ENCODE measurements around the gene LHPP. TPM values are rescaled to one million over a fixed set of nuclear protein-coding genes. Genes with fewer than 3 reads are reported as not detected.

LHPP gene, protein sequence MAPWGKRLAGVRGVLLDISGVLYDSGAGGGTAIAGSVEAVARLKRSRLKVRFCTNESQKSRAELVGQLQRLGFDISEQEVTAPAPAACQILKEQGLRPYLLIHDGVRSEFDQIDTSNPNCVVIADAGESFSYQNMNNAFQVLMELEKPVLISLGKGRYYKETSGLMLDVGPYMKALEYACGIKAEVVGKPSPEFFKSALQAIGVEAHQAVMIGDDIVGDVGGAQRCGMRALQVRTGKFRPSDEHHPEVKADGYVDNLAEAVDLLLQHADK
- 8.1 and 8.4 TPM in 2 replicates for total RNA-seq

DNA sequence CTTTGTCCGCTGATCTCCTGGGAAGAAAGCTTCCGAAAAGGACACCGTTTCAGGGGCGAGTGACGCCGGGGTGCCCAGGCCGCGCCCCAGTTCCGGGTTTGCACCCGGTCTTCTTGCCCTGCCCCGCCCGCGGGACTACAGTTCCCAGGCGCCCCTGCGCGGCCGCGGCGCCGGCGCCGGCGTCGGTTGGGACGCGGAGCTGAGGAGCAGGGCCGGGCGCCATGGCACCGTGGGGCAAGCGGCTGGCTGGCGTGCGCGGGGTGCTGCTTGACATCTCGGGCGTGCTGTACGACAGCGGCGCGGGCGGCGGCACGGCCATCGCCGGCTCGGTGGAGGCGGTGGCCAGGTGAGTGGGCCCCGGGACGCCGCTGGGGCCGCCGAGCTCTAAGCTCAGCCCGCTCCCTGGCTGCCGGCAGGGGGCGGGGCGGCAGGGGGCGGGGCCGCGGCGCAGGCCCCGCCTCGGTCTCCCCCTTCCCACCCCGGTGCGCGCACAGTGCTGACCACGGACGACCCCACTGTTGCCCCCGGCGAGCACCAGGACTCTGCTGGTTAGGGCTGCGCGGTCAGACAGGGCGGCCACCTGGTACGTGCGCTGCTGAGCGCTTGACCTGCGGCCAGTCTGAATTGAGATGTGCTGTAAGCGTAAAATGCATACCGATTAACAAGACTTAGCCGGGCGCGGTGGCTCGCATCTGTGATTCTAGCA, at the start of gene LHPP:
LHPP (plus strand) TSS at position 182 of the 706 bp plus-strand sequence; CDS start at position 222, 40 bp downstream.
- Mint-ChIP-seq H3K36me3 (ENCODE audit: low read depth) (no peaks in the 10 kb centered on the region), H3K4me1 (ENCODE audit: low read depth) (peaks cover 22% of the 10 kb centered on the region), H3K27ac (peak within 1 kb of the TSS; percentile 92), H3K27me3 (ENCODE audit: low read depth) (peaks cover 2% of the 10 kb centered on the region), H3K4me3 (ENCODE audit: low read depth) (peak within 1 kb of the TSS; percentile 86), H3K9me3 (peaks cover 3% of the 10 kb centered on the region)
- intact Hi-C loops (cut with micrococcal nuclease), result loop anchor here (1.0 to 5.0 kb wide), 4 partner anchors 43 to 456 kb away; partner anchors contain the start of gene OAT
- peak; percentile 85 for DNase-seq (ENCODE audit: low spot score)

DNA sequence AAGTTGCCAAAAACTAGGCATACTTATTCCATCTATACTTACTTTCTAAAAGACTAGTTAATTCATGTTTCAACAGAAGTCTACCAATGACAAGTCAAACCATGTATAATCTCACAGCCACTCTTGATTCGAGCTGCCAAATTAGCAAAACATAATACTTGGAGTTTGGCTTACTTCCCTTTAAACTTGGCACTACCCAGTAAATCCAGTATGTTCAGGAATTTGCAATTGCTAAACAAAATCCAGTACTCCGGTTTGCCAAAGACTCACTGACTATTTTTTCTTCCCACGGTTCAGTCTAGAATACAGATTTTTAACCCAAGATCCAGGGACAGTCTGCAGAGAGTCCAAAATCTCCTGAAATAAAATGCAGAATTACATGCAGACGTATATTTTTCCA, 47.5 kb upstream of the LHPP start:
- intact Hi-C loops (cut with micrococcal nuclease), result no loop called here
- Mint-ChIP-seq H3K9me3 (no peaks in the 10 kb centered on the region), H3K36me3 (ENCODE audit: low read depth) (peaks cover 17% of the 10 kb centered on the region), H3K4me3 (ENCODE audit: low read depth) (no peak overlapping the region), H3K27me3 (ENCODE audit: low read depth) (peaks cover 1% of the 10 kb centered on the region), H3K27ac (no peak overlapping the region), H3K4me1 (ENCODE audit: low read depth) (peaks cover 7% of the 10 kb centered on the region)
- no peak for DNase-seq (ENCODE audit: low spot score)

DNA sequence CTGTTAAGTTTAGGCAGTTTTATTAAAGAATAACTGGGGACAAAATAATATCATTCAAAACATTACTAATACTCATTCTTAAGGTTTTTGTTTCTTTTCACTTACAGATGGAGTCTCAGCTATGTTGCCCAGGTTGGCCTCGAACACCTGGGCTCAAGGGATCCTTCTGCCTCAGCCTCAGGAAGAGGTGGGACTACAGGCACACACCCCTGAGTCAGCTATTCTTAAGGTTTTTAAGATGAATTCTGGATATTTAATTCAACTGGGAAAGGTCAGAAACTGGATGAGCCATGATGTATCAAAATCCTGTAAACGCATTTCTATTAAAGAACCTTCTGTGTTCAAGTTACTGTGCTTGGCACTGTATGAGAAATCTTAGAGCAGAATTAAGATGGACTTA, 46.4 kb upstream of the LHPP start:
- Mint-ChIP-seq H3K4me3 (ENCODE audit: low read depth) (no peak overlapping the region), H3K9me3 (no peaks in the 10 kb centered on the region), H3K36me3 (ENCODE audit: low read depth) (peaks cover 12% of the 10 kb centered on the region), H3K4me1 (ENCODE audit: low read depth) (peaks cover 8% of the 10 kb centered on the region), H3K27me3 (ENCODE audit: low read depth) (peaks cover 4% of the 10 kb centered on the region), H3K27ac (no peak overlapping the region)
- no peak for DNase-seq (ENCODE audit: low spot score)
- intact Hi-C loops (cut with micrococcal nuclease), result loop anchor here (5.0 kb wide), 2 partner anchors 387 to 502 kb away; partner anchors contain the start of gene ABRAXAS2

DNA sequence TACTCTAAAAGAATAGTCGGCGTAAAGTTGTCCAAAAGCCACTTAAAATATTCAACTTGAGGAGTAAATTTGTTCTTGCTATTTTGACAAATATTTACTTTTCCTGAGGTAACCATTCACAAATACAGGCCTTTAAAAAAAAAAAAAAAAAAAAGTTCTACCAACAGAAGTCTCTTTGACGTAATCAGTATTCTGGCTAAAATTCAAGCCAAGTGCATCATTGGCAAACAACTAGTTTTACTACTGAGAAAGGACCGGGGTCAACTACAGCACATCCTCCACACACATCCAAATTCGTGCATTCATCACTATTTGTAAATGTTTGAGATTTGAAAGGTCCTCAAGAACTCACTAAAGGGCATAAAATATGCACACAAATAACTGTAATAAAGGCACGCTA, 44.9 kb upstream of the LHPP start:
- Mint-ChIP-seq H3K4me1 (ENCODE audit: low read depth) (peaks cover 8% of the 10 kb centered on the region), H3K36me3 (ENCODE audit: low read depth) (peaks cover 4% of the 10 kb centered on the region), H3K9me3 (no peaks in the 10 kb centered on the region), H3K27me3 (ENCODE audit: low read depth) (peaks cover 4% of the 10 kb centered on the region), H3K27ac (no peak overlapping the region), H3K4me3 (ENCODE audit: low read depth) (peak overlapping the region; percentile 54)
- no peak for DNase-seq (ENCODE audit: low spot score)
- intact Hi-C loops (cut with micrococcal nuclease), result loop anchor here (5.0 kb wide), 2 partner anchors 386 to 501 kb away; partner anchors contain the start of gene ABRAXAS2

DNA sequence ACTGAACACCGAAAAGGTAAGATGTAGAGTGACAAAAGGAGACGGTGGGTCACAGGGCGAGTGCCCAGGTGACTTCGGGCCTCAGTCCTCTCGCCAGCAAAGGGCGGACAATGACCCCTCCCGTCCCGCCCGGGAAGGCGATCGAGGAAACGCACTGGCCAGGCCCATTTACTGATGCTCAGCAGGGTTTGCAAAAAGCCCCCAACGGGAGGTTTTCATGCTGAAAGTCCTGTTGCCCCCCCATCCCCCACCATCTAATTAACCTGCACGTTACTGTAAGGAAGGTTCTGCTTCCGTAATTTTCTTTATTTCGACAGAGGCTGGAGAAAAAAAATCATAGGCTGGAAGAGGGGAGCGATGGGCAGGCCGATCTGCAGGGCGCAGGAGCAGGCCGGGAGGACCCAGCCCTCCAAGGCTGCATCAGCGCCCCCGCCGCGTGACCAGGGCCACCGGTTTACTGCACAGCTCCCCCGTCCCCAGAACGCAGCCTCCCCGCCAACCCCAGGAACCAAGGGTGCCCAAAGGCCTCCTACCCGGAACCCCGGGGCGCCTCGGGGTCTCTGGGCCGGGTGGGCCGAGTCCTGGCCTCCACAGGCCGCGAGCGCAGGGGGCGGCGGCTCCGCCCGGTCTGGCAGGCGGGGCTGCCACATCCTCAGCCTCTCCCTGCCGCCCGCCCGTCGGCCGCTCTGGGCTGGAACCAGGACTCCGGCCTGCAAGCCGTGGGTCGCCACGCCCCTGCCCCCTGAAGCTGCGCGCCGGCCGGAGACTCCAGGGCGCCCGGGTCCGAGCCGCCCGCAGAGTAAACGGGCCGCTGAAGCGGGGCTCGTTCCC, 43.5 kb upstream of the LHPP start:
- Mint-ChIP-seq H3K9me3 (no peaks in the 10 kb centered on the region), H3K36me3 (ENCODE audit: low read depth) (no peaks in the 10 kb centered on the region), H3K27ac (no peak overlapping the region), H3K4me3 (ENCODE audit: low read depth) (peak overlapping the region; percentile 81), H3K4me1 (ENCODE audit: low read depth) (peaks cover 8% of the 10 kb centered on the region), H3K27me3 (ENCODE audit: low read depth) (peaks cover 8% of the 10 kb centered on the region)
- peak; percentile 43 for DNase-seq (ENCODE audit: low spot score)
- intact Hi-C loops (cut with micrococcal nuclease), result loop anchor here (1.0 to 5.0 kb wide), 3 partner anchors 43 to 499 kb away; partner anchors contain the start of genes ABRAXAS2 and LHPP

DNA sequence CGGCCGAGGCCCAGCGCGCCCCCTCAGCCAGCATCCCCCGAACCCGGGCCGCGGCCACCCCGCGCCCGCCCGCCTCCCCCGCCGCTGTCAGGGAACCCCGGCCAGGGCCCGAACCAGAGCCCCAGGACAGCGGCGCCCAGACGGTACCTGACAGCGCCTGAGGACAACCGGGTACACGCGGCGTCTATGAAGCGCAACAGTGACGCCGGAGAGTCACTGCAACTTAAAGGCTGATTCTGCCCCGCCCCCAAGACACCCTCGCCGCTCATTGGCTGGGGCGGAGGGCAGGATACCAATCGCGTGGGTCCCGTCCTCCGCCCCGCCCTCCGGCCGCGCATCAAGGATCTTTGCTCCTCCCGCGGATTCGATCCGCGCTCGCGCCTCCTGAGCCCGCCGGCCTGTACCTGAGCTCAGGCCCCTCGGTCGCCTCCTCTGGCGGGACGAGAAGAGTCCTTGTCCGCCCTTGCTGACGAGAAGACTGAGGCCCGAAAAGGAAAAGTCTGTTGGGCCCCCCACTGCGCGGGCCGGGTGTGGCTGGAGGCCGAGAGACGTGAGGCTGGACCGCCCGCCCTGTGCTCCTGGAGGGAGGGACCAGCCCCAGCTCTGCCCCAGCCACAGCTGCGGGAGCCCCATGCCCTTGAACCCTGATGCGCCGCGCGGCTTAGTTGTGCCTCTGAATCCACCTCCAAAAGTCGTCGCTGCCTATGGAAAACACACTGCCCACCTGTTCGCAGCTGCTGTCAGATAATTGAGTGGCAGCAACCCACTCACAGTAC, 42.7 kb upstream of the LHPP start, which contains the start of gene OAT:
OAT (minus strand) TSS at position 198 of the 776 bp plus-strand sequence. CDS start 6,752 bp downstream, outside the sequence.
- intact Hi-C loops (cut with micrococcal nuclease), result loop anchor here (1.0 to 5.0 kb wide), 4 partner anchors 30 to 498 kb away; partner anchors contain the start of genes ABRAXAS2 and LHPP
- Mint-ChIP-seq H3K4me1 (ENCODE audit: low read depth) (peaks cover 8% of the 10 kb centered on the region), H3K9me3 (no peaks in the 10 kb centered on the region), H3K36me3 (ENCODE audit: low read depth) (no peaks in the 10 kb centered on the region), H3K27ac (no peak within 1 kb of the TSS), H3K27me3 (ENCODE audit: low read depth) (peaks cover 10% of the 10 kb centered on the region), H3K4me3 (ENCODE audit: low read depth) (peak within 1 kb of the TSS; percentile 81)
- DNase-seq (ENCODE audit: low spot score), result peak; percentile 93

DNA sequence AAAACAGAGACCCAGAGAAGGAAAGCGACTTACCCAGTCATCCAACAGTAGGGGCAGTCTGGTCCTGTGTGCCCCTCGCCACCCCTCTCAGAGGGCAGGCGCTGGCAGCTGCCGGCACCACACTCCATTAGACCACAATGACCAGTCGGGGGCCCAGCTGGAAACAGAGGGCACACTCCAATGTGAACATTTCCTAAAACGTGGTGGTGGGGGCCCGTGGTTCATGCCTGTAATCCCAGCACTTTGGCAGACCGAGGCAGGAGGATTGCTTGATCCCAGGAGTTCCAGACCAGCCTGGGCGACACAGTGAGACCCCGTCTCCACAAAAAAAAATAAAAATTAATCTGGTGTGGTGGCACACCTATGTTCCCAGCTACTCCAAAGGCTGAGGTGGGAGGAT, 42.0 kb upstream of the LHPP start:
- Mint-ChIP-seq H3K4me3 (ENCODE audit: low read depth) (peak overlapping the region; percentile 72), H3K36me3 (ENCODE audit: low read depth) (no peaks in the 10 kb centered on the region), H3K9me3 (no peaks in the 10 kb centered on the region), H3K4me1 (ENCODE audit: low read depth) (peaks cover 8% of the 10 kb centered on the region), H3K27ac (no peak overlapping the region), H3K27me3 (ENCODE audit: low read depth) (peaks cover 15% of the 10 kb centered on the region)
- no peak for DNase-seq (ENCODE audit: low spot score)
- intact Hi-C loops (cut with micrococcal nuclease), result loop anchor here (1.0 to 5.0 kb wide), 3 partner anchors 30 to 498 kb away; partner anchors contain the start of gene ABRAXAS2

DNA sequence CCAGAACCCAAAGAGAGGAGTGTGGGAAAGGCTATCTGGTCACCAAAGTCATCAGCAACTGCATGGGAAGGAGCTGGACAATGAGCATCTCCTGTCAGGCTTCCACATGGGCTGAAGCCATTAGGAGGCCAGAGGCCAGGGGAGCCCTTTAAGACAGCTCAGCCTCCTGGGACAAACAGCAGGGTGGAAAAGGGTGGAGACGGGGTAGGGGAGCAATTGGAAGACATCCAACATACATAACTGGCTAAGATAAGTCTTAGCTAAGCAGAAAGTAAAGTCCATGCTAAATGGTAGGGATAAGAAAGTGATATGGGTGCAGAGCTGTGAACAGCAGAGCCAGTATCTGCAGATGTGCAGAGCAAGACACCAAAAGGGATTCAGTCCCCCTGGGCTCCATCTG, 41.4 kb upstream of the LHPP start:
- Mint-ChIP-seq H3K9me3 (no peaks in the 10 kb centered on the region), H3K4me3 (ENCODE audit: low read depth) (no peak overlapping the region), H3K27me3 (ENCODE audit: low read depth) (peaks cover 15% of the 10 kb centered on the region), H3K4me1 (ENCODE audit: low read depth) (peaks cover 8% of the 10 kb centered on the region), H3K36me3 (ENCODE audit: low read depth) (no peaks in the 10 kb centered on the region), H3K27ac (no peak overlapping the region)
- no peak for DNase-seq (ENCODE audit: low spot score)
- intact Hi-C loops (cut with micrococcal nuclease), result no loop called here

DNA sequence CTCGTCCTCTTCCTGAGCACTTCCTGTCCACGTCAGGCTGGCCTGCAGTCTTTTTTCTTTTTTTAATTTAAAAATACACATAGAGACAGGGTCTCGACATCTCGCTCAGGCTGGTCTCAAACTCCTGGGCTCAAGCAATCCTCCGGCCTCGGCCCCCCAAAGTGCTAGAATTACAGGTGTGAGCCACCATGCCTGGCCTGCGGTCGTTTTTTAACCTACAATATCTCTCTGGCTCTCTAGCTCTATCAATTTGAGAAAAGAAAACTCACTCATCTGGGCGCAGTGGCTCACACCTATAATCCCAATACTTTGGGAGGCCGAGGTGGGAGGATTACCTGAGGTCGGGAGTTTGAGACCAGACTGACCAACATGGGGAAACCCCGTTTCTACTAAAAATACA, 38.9 kb upstream of the LHPP start:
- Mint-ChIP-seq H3K9me3 (no peaks in the 10 kb centered on the region), H3K4me1 (ENCODE audit: low read depth) (peaks cover 5% of the 10 kb centered on the region), H3K36me3 (ENCODE audit: low read depth) (no peaks in the 10 kb centered on the region), H3K27ac (no peak overlapping the region), H3K27me3 (ENCODE audit: low read depth) (peaks cover 15% of the 10 kb centered on the region), H3K4me3 (ENCODE audit: low read depth) (no peak overlapping the region)
- intact Hi-C loops (cut with micrococcal nuclease), result no loop called here
- no peak for DNase-seq (ENCODE audit: low spot score)

DNA sequence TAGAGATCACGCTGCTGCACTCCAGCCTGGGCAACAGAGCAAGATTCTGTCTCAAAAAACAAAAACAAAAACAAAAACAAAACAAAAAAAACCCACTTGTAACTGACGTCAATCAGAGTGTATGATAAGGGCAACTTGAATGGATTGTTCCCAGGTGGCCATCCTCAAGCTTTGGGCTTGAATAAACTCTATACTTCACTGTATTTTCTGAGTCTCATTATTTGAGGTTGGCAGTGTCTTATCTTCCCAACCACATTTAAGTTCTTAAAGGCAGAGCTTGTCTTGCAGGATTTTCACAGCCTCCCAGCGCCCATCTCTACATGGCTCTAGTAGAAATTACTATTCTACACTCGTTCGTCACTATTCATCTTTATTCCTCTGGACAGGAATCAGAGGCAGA, 37.8 kb upstream of the LHPP start:
- H3K4me3 Mint-ChIP-seq (ENCODE audit: low read depth), result no peak overlapping the region
- no peaks in the 10 kb centered on the region for H3K36me3 Mint-ChIP-seq (ENCODE audit: low read depth)
- peaks cover 5% of the 10 kb centered on the region for H3K4me1 Mint-ChIP-seq (ENCODE audit: low read depth)
- no peaks in the 10 kb centered on the region for H3K9me3 Mint-ChIP-seq
- H3K27me3 Mint-ChIP-seq (ENCODE audit: low read depth), result peaks cover 19% of the 10 kb centered on the region
- intact Hi-C loops (cut with micrococcal nuclease), result no loop called here
- H3K27ac Mint-ChIP-seq, result no peak overlapping the region
- no peak for DNase-seq (ENCODE audit: low spot score)

DNA sequence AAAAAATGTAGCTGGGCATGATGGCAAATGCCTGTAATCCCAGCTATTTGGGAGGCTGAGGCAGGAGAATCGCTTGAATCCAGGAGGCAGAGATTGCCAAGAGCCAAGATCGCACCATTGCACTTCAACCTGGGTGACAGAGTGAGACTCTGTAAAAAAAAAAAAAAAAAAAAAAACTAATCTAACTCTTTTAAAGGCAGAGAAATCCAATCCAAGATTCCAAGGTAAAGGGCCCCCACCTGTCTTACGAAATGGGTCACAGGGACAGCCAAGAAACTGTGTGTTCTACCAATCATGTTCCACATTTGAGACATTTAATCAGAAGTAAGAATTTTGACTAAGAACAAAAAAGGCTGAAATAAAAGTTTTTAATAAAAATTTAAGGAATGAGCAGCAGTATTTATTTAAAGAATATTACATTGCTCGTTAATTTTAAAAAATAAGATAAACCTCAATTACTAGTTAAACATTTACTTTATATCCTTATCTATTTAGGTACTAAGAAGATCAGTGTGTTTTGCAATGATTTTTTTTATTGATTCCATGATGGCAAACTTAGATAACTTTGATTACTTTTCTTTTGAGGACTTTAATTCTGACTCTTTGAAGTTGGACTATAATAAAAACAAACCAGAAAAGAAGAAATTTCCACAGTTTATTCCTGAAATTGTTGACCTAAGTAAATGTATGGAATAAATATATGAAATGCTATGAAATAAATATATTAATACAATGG, 36.2 kb upstream of the LHPP start:
- Mint-ChIP-seq H3K9me3 (no peaks in the 10 kb centered on the region), H3K4me1 (ENCODE audit: low read depth) (no peaks in the 10 kb centered on the region), H3K27me3 (ENCODE audit: low read depth) (peaks cover 20% of the 10 kb centered on the region), H3K4me3 (ENCODE audit: low read depth) (no peak overlapping the region), H3K27ac (no peak overlapping the region), H3K36me3 (ENCODE audit: low read depth) (no peaks in the 10 kb centered on the region)
- intact Hi-C loops (cut with micrococcal nuclease), result no loop called here
- DNase-seq (ENCODE audit: low spot score), result no peak
